Spleen (tissue), 11 donors: ENCODE measurements around the gene COL4A2. TPM values are rescaled to one million over a fixed set of nuclear protein-coding genes. Genes with fewer than 3 reads are reported as not detected.

Experiments used
- DNase-seq: peaks from one replicate; pipeline ENCODE4 v3.0.0-alpha.2; 2020
- H3K27ac ChIP-seq, 8 donors: fragments of 200-600 bp; sonication (generic) in 7 of 8; 1 replicate in 4 of 8; 2 replicates in 4 of 8; pipeline versions ENCODE4 v1.5.0 to v1.8.0; 2016 to 2021; ENCODE audit warnings: inconsistent platforms in 4 of 8, mild to moderate bottlenecking in 4 of 8, moderate library complexity in 1 of 8
- H3K27me3 ChIP-seq, 7 donors: fragments of 200-600 bp; sonication (generic) in 6 of 7; replicated peaks in 1 of 7; 1 replicate in 4 of 7; 2 replicates in 3 of 7; pipeline versions ENCODE4 v1.5.0 to v1.8.0; 2016 to 2021; ENCODE audit warnings: inconsistent platforms in 3 of 7, mild to moderate bottlenecking in 1 of 7
- H3K36me3 ChIP-seq, 6 donors: fragments of 200-600 bp; sonication (generic) in 5 of 6; 1 replicate in 4 of 6; 2 replicates in 2 of 6; pipeline versions ENCODE4 v1.5.0 to v1.8.0; 2016 to 2021; ENCODE audit warnings: inconsistent platforms in 2 of 6
- H3K4me1 ChIP-seq, 6 donors: fragments of 200-600 bp; sonication (generic) in 5 of 6; 1 replicate in 3 of 6; 2 replicates in 3 of 6; pipeline versions ENCODE4 v1.5.0 to v1.8.0; 2016 to 2021; ENCODE audit warnings: inconsistent platforms in 3 of 6
- H3K4me3 ChIP-seq, 8 donors: fragments of 200-600 bp; sonication (generic) in 7 of 8; 1 replicate in 4 of 8; 2 replicates in 4 of 8; pipeline versions ENCODE4 v1.5.0 to v1.8.0; 2016 to 2021; ENCODE audit warnings: inconsistent platforms in 4 of 8, mild to moderate bottlenecking in 4 of 8, moderate library complexity in 2 of 8
- H3K9me3 ChIP-seq, 8 donors: fragments of 200-600 bp; sonication (generic) in 7 of 8; 1 replicate in 4 of 8; 2 replicates in 4 of 8; pipeline versions ENCODE4 v1.5.0 to v1.8.0; 2016 to 2021; ENCODE audit warnings: inconsistent platforms in 4 of 8
- POLR2A ChIP-seq, 3 donors: fragments of 450-650 bp; IDR thresholded peaks; one replicate each; pipeline ENCODE4 v1.5.1; 2017; ENCODE audit warnings: antibody characterized with exemption in 3 of 3, mild to moderate bottlenecking in 1 of 3
- POLR2AphosphoS5 ChIP-seq, 3 donors: sonication (generic); formaldehyde crosslinking; IDR thresholded peaks; one replicate each; pipeline ENCODE4 v1.5.1; 2017; ENCODE audit warnings: antibody characterized with exemption in 3 of 3
- WGBS, 5 donors: extraction: QIAGEN DNeasy Blood & Tissue Kit in 3 of 5; methylation state at CpG; one replicate each; pipeline versions ENCODE4 v1.1.5 to v1.1.7; 2013 to 2018; 5-methylcytosine and 5-hydroxymethylcytosine counted together
- intact Hi-C: fragments of 100-400 bp; cut with DNase I; formaldehyde crosslinking; loops from one replicate; pipeline ENCODE4 v1.15.0; 2023; ENCODE audit warnings: low total_unique reads
- polyA plus RNA-seq, 3 donors: library from polyadenylated mRNA; stranded (reverse); fragments of 200-250 nt; gene quantifications; one replicate each; pipeline ENCODE4 v1.2.1, GENCODE V29; 2013
- total RNA-seq, 7 donors: library from RNA; depleted of rRNA in 3 of 7; stranded (reverse); fragments of >200 nt in 3 of 7; fragmentation: NEBNext Ultra II Directional in 4 of 7; extraction: Animal tissue kit (Norgen Biotek cat#: 25700) in 4 of 7; gene quantifications; one replicate each; pipeline versions ENCODE4 v1.1.0 to v1.2.1, GENCODE V29; 2016 to 2021
- TF ChIP-seq, protein P1 (sequence below), 11 experiments: fragments of 200-600 bp in 7 of 11; fragments of 450-650 bp in 4 of 11; sonication (generic) in 4 of 11; IDR thresholded peaks in 8 of 11; conservative IDR thresholded peaks in 3 of 11; 1 replicate in 7 of 11; 2 replicates in 4 of 11; pipeline versions ENCODE4 v1.4.0 to v1.8.0; 2016 to 2021; ENCODE audit warnings: antibody characterized with exemption in 11 of 11, inconsistent platforms in 4 of 11, mild to moderate bottlenecking in 1 of 11
- donor health status: healthy with polysubstance abuse.
- donor health status: DM: no; HTN: no; CAD: no; lungs with moderate emphysema.
- donor health status: DM: no; HTN: no; CAD: no.
- donor health status: Bipolar disorder and iron deficiency.
- donor health status: healthy.
- donor health status: DM: no; HTN: no; CAD: no.
- donor health status: DM: yes; HTN: yes; CAD: no.

COL4A2 gene
- total and polyA plus RNA-seq, 10 donors, result 52.6 to 712 (median 337) TPM

DNA sequence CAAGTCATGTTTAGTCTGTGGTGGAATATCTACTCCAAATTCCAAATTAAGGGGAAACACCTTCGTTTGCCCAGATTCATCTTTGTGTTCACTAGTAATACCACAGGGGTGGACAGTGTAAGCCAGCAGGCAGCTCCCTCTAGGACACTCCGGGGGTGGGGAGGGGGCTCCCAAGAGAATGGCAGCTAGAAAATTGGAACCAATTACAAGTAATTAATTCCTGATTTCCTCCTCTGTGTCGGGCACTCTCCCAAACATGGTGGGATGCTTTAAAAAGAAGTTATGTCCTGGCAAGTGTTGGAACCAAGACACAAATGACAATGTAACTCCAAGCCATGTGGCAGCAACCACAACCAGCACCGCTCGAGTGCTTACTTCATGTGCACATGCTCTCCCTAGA lies 6.0 kb upstream of the COL4A2 start:
- H3K27ac ChIP-seq, result peak overlapping the region in 4 of 8 donors; percentile 84 to 87 (median 86)
- H3K4me1 ChIP-seq, result peaks cover 4 to 49% (median 20%) of the 10 kb centered on the region in 6 donors
- no peak for DNase-seq
- H3K27me3 ChIP-seq, result peaks cover 0 to 63% (median 4%) of the 10 kb centered on the region in 7 donors
- peak overlapping the region in 2 of 8 donors; percentile 0 to 73 for H3K4me3 ChIP-seq
- no peaks in the 10 kb centered on the region for H3K36me3 ChIP-seq
- intact Hi-C loops, result loop anchor here (10.0 kb wide), 1 partner anchor 114 kb away; no protein-coding TSS in a partner anchor
- TF ChIP-seq, protein P1, sequence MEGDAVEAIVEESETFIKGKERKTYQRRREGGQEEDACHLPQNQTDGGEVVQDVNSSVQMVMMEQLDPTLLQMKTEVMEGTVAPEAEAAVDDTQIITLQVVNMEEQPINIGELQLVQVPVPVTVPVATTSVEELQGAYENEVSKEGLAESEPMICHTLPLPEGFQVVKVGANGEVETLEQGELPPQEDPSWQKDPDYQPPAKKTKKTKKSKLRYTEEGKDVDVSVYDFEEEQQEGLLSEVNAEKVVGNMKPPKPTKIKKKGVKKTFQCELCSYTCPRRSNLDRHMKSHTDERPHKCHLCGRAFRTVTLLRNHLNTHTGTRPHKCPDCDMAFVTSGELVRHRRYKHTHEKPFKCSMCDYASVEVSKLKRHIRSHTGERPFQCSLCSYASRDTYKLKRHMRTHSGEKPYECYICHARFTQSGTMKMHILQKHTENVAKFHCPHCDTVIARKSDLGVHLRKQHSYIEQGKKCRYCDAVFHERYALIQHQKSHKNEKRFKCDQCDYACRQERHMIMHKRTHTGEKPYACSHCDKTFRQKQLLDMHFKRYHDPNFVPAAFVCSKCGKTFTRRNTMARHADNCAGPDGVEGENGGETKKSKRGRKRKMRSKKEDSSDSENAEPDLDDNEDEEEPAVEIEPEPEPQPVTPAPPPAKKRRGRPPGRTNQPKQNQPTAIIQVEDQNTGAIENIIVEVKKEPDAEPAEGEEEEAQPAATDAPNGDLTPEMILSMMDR (IDR thresholded peaks at IDR 0.05 in 8 of 11, conservative IDR thresholded peaks at IDR 0.05 in 3 of 11), result no peak
- TF ChIP-seq POLR2AphosphoS5 (IDR thresholded peaks at IDR 0.05) (no peak), POLR2A (IDR thresholded peaks at IDR 0.05) (no peak)
- WGBS, 5 donors, result 50 to 67% (median 55%) methylated on average over 5 of the region's 5 CpGs
- H3K9me3 ChIP-seq, result no peaks in the 10 kb centered on the region

DNA sequence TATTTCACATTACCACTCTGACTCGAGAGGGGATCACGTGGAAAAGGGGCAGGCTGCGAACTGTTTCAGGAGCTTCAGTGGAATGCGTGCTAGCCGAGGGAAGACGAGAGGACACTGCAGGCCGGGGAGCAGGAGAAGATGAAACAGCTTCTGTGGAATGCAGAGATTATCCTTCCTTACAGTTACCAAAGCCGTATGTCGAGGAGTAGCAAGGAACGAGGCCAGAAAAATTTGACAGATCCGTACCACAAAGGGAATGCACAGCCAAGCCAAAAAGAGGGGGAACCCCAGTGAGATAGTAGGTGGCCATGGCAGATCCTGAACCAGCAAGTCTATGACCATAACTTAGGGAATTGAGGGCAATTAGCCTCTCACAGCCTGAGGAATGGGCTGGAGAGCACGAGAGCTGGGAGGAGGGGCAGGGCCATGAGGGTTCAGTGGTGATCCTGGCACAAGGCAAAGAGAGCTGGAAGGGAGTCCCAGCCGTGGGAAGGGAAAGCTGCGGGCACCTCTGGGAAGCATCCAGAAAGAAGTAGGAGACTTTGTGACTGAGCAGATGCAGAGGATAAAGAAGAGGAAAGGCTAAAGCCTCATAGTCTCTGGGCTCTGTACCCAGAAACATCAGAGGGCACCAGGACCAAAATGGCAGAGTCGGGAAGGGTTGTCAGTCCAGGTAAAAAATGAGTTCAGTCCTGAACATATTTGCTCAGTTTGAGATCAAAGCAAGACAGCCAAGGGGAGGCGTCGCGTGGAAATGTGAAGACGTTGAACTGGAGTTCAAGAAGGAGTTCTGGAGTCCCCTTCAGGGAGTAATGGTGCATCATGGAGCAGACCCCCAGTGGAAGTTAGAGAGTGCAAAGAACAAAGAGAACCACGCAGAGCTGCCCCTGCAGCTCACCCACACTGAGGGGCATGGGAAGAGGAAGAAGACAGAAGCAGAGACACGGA lies 5.2 kb upstream of the COL4A2 start:
- no peak for DNase-seq
- peaks cover 0 to 65% (median 11%) of the 10 kb centered on the region in 7 donors for H3K27me3 ChIP-seq

DNA sequence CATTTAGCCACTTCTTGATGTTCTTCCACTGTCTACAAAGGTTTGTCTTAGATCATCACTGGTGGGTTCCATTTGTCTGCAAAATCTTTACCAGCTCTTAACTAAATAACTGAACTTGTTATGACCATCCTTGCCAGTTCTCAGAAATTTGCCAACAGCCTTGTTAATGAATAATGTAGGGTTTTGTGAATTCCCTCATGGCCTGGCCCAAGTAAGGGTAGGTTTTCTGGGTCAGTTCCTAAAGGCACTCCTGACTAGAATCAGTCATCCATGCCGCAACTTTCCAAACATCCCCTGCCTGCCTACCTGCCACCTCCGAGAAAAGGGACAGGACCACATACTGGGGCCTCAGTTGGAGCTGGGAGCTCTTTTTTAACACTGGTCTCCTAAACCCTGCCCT lies 4.1 kb upstream of the COL4A2 start:
- Histone ChIP-seq H3K9me3 (no peaks in the 10 kb centered on the region), H3K4me3 (peak overlapping the region in 4 of 8 donors; percentile 46 to 73 (median 58)), H3K36me3 (no peaks in the 10 kb centered on the region), H3K27me3 (peaks cover 0 to 67% (median 21%) of the 10 kb centered on the region in 7 donors), H3K27ac (peak overlapping the region in 7 of 8 donors; percentile 14 to 87 (median 84)), H3K4me1 (peaks cover 4 to 48% (median 15%) of the 10 kb centered on the region in 6 donors)
- TF ChIP-seq, protein P1 (IDR thresholded peaks at IDR 0.05 in 8 of 11, conservative IDR thresholded peaks at IDR 0.05 in 3 of 11), result no peak
- intact Hi-C loops, result loop anchor here (10.0 kb wide), 1 partner anchor 112 kb away; no protein-coding TSS in a partner anchor
- WGBS, 5 donors, result 73 to 93% (median 83%) methylated on average over 2 of the region's 2 CpGs
- DNase-seq, result no peak

More for the DNA sequence above, 5.2 kb upstream of the COL4A2 start:
- intact Hi-C loops, result loop anchor here (10.0 kb wide), 1 partner anchor 113 kb away; no protein-coding TSS in a partner anchor
- Histone ChIP-seq H3K9me3 (no peaks in the 10 kb centered on the region), H3K4me1 (peaks cover 4 to 53% (median 19%) of the 10 kb centered on the region in 6 donors), H3K36me3 (no peaks in the 10 kb centered on the region), H3K27ac (peak overlapping the region in 6 of 8 donors; percentile 51 to 87 (median 85)), H3K4me3 (peak overlapping the region in 4 of 8 donors; percentile 0 to 73 (median 4))
- WGBS, 5 donors, result 68 to 76% (median 70%) methylated on average over 21 of the region's 21 CpGs
- TF ChIP-seq POLR2AphosphoS5 (IDR thresholded peaks at IDR 0.05) (peak in 1 of 3 donors; percentile 25), POLR2A (IDR thresholded peaks at IDR 0.05) (no peak)
- TF ChIP-seq, protein P1 (IDR thresholded peaks at IDR 0.05 in 8 of 11, conservative IDR thresholded peaks at IDR 0.05 in 3 of 11), result no peak
